Measurements from ENCODE around the gene STARD13. TPM values are rescaled to one million over a fixed set of nuclear protein-coding genes. Genes with fewer than 3 reads are reported as not detected.
A peak's percentile ranks its signal among the peaks of the same experiment; 100 is the strongest.

STARD13 gene
- total RNA-seq, 1 experiment from 2014 or later: 11.2 TPM

DNA sequence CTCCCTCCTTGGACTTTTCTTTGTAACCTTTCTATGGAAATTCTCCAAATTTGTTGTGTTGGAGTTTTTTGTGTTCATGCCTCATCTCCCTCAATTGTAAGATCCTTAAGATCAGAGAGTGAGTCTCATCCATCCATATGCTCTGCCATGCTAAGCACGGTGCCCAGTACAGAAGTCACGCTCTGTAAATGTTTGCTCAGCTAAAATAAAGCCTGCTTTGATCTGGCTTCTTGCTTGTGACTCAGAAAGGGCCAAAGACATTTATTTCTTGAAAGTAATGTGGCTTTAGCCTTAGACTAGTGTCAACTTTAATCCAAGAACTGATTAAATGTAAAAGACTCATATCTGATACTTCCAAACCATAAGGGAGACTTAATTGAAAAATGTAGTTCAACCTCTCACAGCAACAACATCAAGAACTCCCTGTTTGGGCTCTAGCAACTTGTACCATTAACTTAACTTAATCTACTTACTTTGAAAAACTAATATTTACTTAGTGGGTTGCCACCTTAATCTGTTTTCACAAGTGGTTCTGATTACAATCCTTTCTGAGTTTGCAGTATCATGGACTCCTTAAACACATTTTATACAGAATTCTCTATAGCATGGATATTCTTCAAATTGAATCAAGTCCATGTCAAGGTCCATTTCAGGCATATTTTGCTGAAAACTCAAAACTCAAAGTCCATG is 169.1 kb downstream of the STARD13 start:
- DNase-seq (ENCODE audit: low read depth): no peak

DNA sequence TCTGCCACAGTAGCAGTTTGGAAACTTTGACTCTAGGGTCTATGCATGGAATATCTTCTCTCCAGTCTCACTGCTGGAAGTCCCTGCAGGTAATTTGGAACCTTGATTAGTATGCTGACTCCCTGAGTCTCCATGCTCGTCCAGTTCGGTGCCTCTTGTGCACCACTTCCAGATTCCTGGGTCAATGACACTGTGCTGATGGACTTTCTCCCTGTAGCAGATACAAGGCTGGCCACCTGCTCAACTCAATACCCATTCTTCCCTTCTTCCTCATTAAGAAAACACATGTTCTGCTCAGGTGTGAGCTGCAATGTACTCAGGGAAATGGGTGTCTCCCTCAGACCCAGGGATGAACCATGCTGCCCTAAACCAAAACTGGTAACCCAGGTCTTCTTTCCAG is 170.3 kb downstream of the STARD13 start:
- no peak for DNase-seq (ENCODE audit: low read depth)

DNA sequence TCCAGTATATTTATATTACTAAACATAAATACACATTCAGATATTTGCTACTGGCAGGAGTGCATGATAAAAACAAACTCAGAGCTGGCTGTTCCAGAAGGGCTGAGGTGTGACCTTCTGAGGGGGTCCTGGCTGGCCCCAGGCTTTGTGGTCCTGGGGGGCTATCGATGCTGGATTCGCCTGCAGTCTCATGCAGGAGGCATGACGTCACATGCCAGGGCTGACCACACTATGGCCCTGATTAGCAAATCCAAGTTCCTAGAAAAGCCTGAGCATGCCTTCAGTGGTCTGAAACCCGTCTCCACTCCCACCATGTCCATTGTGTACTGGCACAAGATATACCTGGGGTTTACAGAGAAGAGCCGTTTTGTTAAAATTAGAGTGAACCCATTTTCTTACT is 171.4 kb downstream of the STARD13 start:
- DNase-seq (ENCODE audit: low read depth): no peak

DNA sequence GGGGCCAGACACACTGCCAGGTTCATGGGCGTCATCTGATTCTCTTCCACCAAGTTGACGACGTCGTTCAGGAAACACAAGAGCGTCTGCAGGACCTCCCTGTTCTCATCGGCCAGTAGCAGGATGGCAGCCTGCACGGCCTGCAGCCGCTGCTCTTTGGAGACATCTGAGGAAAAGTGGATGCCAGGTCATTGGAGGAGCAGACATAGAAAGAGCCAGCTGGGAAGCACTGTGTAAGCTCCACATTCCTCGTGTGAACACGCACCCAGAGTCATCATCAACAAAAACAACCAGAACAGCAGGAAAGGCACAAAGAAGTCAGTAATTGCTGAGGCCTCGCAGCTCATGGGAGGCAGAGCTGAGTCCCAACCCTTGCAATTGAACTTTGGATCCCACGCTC is 172.8 kb downstream of the STARD13 start:
- no peak for DNase-seq (ENCODE audit: low read depth)

DNA sequence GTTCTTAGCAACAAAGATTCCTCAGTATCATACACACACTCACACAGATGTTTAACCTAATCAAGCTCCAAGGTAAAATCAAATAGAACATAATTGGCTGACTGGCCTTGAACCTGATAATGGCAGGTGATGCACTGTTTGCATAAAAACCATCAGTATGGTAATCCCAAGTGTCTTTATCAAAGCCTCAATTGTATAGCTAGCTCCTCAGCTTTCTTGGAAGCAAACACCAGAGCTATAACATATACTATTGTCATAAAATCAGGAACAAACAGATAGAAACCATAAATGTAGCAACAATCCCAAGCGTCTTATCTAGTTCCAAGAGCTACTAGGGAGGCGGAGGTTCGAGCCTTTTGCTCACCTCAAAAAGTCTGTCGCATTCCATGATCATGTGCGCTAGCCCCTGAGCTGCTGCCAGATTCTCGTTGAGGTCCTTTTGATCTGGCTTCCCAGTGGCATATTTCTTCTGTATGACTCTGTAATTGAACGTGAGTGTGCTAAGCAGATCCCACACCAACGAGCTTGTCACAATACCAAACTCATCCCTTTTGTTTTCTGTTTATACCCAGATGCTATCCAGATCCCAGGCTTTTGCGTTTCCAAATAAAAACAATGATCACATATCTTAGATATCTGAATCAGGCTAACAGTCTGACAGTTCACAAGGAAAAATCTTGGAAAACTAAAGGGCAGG is 174.0 kb downstream of the STARD13 start:
- no peak for DNase-seq (ENCODE audit: low read depth)

DNA sequence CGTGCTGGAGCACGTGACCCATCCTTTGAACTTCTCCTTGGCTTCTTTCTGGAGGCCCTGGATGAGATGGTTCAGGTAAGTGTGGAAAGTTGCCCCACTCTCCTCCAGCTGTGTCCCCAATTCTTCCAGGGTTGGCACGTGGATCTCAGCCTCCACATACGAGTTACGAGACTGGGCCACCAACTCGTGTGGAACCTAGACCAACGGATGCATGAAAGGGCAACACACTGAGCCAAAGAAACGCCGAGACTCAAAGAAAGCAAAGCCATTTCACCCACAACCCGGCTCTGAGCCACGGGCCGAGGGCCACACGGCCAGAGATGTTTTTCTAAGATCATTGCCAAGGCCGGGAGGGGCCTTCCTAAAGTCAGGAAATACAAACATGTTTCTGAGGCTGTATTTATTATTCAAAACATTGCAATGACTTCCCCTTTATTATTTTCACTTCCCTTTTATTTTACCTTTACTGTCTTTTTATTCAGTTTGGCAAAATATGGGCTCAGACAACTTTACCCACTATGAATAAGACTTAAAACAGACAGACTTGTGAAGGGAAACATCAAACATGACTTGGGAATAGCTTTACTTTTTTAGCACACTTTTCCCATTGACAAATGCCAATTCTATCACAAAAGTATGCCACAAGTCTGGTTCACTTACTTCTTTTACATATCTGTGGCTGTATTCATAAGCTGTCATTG is 174.7 kb downstream of the STARD13 start:
- no peak for DNase-seq (ENCODE audit: low read depth)

DNA sequence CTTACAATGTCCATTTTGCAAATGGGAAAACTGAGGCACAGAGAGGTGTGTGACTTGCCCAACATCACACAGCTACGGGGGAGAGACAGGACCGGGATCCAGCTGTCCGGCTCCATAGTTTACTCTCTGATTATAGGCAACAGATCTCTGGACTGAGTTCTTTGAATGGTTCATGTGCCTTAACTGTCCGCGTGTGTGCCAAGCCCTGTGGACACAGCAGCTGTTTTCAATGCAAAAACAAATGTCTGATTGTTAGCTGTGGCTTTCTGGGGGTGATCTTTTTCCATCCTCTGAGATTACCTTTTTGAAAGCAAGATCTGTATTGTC is 175.2 kb downstream of the STARD13 start:
- no peak for DNase-seq (ENCODE audit: low read depth)

DNA sequence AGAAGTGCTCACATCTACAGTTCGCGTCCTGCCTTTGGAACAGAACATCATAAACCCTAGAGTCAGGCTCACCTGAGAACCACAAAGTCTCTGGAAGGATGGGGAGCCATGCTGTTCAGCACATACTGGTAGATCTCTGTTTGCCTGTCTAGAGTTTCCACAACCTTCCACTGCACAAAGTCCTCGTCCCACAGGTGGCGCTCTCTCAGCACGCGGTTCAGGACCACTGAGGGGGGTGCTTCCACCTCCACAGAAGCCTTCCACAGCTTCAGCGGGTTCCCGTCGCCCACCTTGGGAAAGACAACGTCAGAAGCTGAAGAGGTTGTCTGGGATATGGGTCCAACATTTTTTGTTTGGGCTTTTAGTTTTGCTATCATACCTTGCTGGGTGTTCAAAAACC is 175.8 kb downstream of the STARD13 start:
- no peak for DNase-seq (ENCODE audit: low read depth)

DNA sequence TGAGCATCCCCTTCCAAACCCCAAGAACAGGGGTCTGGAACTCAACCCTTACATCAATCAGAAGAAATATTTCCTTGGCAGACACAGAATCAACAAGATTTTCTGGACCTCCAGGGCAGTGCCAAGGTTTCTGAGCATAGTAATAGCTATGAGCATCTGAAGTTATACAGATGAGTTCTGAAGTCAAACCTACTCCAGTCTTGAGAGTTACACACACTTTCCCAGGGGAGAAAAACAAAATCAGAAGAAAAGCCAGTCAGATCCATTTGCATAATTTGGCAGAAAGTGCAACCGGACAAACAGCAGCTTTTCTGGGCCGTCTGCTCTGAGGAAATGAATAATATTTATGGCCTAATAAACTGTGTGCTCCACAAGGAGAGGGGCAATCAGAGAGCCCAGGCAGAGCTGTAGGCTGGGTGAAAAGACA is 176.3 kb downstream of the STARD13 start:
- no peak for DNase-seq (ENCODE audit: low read depth)

DNA sequence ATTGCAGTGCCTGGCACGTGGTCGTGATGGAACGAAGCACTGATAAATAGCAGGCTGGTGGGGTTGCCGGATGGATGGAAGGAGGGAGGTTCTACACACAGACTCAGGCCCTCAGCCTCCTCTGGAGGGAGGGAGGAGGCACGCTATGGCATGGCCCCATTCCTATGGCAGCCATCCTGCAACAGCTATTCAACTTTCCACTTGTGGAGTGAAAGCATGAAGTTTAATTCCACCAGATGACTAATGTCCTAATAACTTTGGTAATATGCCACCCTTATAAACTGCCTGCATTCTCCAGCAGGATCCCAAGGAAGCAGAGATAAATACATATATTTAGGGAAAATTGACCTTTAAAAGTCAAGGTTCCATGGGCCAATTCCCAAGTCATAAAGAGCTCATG is 176.9 kb downstream of the STARD13 start:
- DNase-seq (ENCODE audit: low read depth): no peak

DNA sequence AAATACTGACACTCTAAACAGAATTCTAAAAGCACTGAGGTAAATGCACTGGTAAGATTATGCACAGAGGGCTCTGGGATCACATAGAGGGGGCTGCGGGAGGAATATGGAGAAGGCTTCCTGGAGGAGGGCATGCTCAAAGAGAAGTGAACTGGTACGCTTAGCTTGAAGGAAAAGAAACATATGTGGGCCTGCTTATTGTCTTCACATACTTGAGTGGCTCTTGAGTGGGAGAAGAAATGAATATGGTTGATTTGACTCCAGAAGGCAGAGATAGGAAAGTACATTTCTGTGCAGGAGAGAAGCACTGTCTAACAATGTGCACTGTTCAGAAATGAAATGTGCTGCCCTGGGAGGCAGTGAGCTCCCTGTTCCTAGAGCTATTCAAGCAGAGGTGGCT is 178.2 kb downstream of the STARD13 start:
- no peak for DNase-seq (ENCODE audit: low read depth)

DNA sequence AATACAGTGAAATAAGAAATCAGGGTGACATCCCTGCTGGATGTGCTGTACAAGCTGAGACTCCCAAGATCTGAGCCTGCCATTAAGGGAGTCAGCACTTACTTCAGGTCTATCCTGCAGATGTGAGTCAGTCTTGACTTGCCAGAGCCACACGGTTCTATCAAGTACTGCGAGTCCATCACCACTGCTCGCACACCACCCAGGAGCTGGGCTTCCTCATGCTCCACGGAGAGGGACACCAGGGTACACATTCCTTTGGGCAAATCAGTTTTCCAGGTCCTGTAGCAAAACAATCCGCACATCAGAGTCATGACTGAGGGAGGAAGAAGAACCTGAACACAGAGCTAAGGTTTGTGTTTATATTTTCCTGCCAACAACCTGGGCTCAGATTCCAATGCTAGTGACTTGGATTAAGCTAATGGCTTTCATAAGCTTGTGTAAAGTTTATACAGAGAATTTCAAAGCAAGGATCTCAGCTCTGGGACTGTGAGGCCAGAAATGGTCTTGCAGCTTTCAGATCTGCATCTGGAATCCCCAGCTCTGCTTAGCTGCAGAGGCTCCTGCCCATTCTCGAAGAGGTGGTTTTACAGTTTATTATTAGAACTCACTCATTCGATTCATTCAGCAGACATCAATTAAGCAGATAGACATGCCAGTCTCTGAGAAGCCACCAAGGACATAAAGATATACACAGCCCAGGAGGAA is 178.7 kb downstream of the STARD13 start:
- no peak for DNase-seq (ENCODE audit: low read depth)

DNA sequence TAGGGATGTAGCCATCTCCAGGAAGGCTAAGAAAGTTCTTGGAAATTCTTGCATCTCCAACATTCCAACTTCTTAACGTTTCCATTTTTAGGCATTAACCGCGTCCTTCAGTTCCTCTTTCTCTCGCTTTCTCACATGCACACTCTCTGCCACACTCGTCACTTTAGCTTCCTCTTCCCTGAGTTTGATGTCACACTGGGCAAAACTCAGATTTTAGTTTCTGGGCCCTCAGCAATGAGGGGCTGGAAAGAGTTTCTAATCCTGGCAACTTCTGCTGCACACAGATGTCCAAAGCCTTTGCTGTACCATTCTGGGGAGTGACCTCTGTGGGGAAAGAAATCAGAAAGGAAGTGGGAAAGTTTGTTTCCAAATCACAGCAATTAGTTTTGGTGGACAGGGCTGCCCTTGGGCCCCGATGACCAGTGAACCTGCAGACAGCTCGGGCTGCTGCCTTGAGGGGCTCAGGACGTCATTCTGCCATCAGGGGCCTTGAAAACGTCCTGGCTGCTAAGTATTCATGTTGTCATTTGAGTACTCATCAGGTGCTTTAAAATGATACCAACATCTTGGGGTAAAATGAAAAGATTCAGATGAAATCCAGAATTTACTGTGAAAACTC is 180.1 kb downstream of the STARD13 start:
- no peak for DNase-seq (ENCODE audit: low read depth)

DNA sequence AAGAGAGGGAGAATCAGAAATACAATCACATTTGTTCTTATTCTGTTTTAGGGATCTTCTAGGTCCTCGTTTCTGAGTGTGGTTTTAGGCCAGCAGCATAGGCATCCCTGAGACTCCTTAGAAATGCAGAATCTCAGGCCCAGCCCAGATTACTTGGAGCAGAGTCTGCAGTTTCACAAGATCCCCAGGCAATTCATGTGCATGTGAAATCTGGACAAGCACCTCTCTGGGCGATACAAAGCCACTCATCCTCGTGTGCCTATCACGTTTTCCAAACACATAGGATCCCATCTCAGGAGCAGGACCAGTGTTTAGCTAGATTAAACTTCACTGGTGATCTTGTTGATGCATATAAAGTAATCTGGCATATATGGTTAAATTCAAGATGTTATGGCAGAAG is 182.1 kb downstream of the STARD13 start:
- DNase-seq (ENCODE audit: low read depth): no peak

DNA sequence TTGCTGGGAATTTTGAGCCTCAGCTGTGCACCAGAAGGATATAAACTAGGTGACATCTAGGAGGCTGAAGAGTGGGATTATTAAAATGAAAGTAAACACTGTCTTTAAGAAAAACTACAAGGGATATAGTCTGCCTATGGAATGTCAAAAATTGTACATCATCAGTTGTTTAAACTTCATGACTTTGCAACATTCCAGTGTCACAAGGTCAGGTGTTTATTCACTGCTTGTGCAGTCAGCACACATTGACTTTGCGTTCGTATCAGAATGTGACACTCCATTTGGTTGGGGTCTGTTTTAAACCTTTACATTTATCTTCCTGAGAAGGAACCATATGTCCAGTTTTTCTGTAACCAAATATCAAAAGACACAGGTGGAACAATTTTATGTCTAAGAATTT is 183.7 kb downstream of the STARD13 start:
- no peak for DNase-seq (ENCODE audit: low read depth)

DNA sequence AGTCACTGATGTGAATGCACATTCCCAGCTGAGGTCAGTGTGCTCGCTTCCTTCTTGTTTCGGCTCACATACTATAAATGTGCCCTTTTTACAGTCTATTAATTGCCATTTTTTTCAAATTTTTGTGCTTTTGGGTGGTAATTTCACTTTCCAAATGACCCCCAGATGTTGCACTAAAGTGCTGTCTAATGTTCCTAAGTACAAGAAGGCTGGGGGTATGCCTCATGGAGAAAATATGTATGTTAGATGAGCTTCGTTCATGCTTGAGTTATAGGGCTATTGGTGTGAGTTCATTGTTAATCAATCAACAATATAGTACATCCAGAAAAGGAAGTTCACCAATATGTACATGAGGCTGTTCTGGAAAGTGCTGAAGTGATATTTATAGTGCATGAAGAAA is 184.7 kb downstream of the STARD13 start:
- DNase-seq (ENCODE audit: low read depth): no peak

DNA sequence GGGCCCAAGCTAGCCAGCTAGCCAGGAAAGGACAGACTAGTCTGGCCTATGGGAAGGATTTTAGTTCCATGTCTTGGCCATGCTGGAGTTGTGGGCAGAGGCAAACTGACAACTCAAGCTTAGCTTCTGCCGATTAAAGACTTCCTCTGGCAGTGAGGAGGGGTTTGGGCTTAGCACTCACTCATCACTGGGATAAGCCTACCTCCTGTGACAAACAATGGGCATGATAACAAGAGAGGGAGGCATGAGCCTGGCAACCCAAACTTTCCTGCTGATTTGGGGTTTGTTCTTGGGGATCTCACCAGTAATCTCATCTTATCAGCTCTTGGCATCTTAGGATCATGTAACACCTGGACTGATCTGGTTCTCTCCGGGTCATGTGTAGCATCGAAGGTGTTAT is 185.7 kb downstream of the STARD13 start:
- DNase-seq (ENCODE audit: low read depth): no peak

DNA sequence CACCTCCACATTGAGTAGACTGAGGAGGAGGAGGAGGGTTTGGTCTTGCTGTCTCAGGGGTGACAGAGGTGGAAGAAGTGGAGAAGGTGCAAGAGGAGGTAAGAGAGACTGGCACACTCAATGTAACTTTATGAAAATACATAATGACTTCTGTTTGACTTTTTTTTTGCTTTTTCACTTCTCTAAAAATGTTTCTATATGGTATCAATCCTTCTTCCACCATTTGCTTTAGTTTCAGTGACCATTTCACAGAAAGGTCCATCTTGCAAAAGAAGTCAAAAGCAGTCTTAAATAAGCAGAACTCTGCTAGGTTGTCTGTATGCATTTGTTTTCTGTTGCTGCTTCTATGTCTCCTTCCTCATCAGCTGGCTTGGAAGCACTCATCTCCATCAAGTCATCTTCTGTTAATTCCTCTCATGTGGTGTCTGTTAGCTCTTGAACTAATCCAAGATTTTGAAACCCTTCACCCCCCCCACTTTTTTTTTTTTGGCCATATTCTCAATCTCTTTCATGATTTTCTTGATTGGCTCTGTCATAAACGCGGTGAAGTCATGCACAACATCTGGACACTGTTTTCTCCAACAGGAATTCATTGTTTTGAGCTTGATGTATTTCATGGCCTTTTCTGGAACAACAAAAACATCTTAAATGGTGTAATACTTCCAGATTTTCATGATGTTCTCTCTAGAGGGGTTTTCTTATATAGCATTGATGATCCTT is 188.5 kb downstream of the STARD13 start:
- no peak for DNase-seq (ENCODE audit: low read depth)

DNA sequence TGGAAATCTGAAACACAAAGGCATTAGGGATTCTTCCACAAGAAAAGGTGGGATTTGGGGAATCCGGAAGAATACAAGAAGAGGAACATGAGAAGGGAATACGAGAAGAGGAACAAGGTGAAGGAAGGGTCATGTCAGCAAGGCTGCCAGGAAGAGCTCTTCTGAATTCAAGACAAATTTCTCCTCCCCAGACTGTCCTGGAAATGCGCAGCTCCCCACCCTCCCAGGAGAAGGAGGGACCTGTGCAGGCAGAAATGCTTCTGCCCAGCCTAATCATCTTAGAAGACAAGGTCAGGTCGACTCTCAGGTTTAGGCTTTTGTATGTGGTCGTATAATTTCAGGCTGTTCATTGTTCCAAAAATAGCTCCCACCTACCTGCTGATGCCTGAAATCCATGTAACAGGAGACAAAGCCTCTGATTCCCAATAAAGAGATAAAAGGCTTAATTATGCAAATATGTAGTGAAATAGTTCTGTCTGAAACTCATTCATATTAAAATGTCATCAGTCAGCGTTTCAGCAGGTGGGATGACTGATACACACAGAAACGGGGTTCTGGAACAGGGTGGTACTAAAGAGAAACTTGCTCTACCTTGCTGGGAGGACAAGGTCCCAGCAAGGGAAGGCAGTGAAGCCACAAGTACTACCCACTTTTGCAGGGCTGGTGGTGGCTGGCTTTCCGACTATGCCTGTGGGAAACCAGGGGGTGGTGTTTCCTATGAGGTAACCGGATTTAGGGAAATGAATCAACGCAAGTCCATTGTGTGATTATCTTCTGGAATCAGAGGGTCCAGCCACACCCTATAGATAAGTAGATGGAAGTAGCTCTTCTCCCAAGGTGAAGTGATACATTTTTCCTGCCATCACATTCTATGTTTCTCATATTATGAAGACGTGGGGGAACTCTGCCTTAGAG is 193.2 kb downstream of the STARD13 start:
- DNase-seq (ENCODE audit: low read depth): peak; percentile 49

DNA sequence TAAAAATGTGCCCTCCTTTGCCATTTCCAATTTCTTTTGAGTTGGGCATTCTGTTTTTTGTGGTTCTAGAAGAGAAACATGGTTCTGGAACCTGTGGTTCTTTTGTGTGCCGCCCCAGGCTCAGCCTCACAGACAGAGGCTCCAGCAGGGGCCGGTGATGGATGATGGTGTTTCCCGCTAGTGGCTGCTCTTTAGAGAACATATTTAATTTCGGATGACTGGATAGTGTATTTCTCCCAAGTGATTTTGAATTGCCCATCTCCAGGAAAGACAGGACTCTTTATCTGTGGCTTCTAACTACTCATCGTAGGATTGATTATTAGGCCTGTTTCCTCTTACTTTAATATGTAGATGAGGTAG is 194.2 kb downstream of the STARD13 start:
- DNase-seq (ENCODE audit: low read depth): no peak
